ENCODE measurements around the gene SLC35D1.

GRCh38 chr1:67009792-67010191 lies 44.2 kb downstream of the SLC35D1 start:
- TF ChIP-seq BHLHE40 (IDR thresholded peaks at IDR 0.05; ENCODE audit: borderline replicate concordance in 1 of 2, low read depth in 2 of 2, low read length in 1 of 2) (no peak), MXI1 (IDR thresholded peaks at IDR 0.05; ENCODE audit: low read depth, low read length) (no peak), E2F8 (IDR thresholded peaks at IDR 0.05; ENCODE audit: low read depth, partially characterized antibody) (no peak), ZNF24 (IDR thresholded peaks at IDR 0.05) (no peak), KDM1A (IDR thresholded peaks at IDR 0.05; ENCODE audit: borderline replicate concordance) (no peak), JUNB (IDR thresholded peaks at IDR 0.05) (no peak), NRF1 (conservative IDR thresholded peaks at IDR 0.05; ENCODE audit: low read depth, low read length) (no peak)
